Stimulated activated CD4-positive, alpha-beta T cell treated with anti-CD3 and anti-CD28 coated beads, TNF-alpha, amount 100 ng/mL, for 1 hour (primary cell): ENCODE data around the gene GALNT2.
A peak's percentile ranks its signal among the peaks of the same experiment; 100 is the strongest.

Source experiments
- DNase-seq, 3 donors: peaks; one replicate each; pipeline ENCODE4 v3.0.0-alpha.2; 2020; ENCODE audit warnings: low read depth in 3 of 3, low spot score in 1 of 3

The GALNT2 gene

DNA sequence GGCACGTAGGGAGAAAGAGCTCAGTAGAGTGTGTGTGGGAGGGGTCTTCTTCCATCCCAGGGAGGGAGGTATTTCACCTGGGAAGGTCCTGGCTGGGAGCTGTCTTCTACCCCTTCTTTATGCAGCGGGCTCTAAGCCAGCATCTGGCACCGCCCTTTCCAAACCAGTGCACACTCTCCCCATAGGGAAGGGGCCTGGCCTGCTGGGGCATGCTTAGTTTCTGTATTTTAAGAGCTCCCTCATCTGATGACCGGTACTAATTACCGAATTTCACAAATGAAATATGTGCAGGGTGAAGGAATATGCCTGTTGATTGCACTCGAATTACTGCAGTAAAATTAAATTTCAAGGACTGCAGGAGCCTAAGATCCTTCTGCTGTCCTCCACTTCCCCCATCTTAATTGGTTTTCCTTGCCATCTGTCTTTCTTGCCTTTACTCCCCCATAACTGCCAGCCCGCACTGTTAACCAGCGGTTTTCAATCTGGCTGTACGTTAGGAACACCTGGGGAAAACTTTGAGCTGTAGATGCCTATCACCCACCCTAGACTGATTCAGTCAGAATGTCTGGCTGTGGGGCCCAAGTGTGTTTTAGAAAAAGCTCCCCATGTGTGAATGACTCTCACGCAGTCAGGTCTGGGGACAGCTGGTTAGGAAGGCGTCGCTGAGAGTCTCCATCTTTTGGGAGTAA, 20.1 kb downstream of the GALNT2 start:
- DNase-seq = no peak

DNA sequence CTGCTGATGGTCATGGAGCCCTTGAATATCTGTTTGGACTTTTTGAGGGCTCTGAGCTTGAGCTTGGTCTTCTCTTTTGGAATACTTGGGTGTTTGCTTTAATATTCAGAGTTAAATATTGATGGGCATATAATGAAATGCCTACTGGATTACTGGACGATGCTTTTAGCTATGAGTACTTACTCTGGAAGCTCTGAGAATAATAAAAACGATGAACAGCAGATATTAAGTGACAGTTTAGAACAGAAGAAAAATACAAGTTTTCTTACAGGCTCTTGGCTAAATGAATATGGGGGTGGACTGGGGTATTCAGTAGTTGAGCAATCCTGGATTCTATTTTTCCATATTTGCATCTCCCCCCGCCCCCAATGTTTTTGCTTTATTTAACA, 20.7 kb downstream of the GALNT2 start:
- no peak for DNase-seq

DNA sequence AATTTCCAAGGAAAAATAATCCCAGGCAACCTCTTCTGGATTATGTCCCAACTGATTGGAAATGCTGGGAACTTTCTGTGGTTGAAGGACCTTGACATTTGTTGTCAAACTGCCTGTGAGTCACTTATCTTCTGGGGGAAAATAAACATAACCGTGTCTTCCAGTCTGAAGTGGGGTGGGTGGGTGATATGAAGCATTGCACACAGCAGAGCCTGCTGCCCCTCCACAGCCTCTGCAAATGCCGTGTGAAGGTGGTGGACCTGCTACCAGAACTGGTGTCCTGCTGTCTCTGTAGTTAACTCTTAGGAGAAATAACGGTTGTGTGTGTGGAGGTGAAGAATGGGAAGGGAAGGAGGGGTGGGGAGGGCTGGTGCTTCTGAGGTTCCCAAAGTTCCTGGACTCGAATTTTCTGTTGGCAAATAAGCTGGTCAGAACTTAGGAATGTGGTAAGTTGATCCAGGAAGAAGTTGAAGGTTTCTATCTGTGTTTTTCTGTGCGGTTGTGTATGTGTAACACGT, 23.2 kb downstream of the GALNT2 start:
- DNase-seq = no peak

DNA sequence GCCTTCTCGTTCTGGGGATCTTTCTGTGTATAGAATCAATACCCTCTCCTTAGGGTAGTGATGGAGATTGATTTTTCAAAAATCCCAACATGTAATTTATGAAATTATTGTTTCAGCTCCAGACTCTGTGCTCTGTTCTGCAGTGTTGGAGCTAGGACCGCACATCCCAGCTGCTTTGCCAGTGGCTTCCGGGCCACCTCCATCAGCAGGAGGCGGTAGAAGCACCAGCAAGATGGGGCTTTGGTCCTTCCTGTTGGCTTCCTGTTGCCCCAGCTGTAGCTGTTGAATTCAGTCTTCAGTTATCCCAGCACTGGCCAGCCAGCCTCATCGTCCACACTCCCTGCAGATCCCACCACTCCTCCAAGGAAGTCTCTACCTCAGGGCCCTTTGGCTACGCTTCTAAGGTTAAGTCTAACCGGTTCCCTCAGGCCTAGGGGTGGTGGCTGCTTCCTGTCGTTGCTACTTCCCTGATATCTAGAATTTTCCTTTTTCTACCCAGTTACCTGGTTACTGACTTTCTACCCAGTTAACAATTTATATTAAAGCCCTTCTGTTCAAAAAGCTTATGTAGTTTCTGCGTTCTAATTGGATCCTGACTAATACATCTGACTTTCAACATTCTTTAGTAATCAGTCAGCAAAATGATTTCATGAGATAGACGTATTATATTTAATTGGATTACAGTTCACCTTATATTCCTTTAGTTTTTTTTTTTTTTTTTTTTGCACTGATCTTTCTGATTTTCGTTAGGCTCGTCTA, 24.6 kb downstream of the GALNT2 start:
- no peak for DNase-seq

GRCh38 chr1:230094746-230095145, 27.7 kb downstream of the GALNT2 start:
- no peak for DNase-seq

- DNase-seq = no peak
Observed at GRCh38 chr1:230095938-230096337, 28.9 kb downstream of the GALNT2 start.

DNA sequence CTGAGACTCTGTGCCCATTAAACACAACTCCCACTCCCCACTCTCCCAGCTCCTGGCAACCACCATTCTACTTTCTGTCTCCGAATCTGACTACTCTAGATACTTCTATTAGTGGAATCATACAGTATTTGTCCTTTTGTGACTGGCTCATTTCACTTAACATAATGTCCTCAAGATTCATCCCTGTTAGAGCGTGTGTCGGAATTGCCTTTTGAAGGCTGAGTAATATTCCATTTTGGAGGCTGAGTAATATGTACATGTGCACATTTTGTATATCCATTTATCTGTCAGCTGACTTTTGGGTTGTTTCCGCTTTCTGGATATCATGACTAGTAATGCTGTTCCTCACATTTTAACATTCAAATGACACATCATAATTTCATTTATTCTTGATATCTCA, 30.3 kb downstream of the GALNT2 start:
- no peak for DNase-seq

DNA sequence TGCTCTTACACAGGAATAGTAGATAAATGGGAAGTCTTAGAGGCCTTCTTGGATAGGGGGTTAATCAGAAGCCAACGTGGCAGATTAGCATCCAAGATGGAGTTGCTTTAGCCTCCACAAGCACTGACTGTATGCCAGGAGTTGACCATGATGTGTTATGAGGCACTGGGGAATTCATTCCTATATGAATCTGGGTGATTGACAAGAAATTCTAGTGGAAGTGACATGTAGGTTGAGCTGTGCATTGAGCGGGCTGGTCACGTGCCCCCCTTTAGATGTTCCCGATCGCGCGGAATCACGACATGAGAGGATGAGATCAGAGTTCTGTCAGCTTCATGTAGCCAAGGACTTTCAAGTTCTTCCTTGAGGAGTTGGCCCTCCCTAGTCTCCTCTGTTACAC, 31.7 kb downstream of the GALNT2 start:
- DNase-seq = no peak

- no peak for DNase-seq
Observed at GRCh38 chr1:230099465-230099864, 32.4 kb downstream of the GALNT2 start.

DNA sequence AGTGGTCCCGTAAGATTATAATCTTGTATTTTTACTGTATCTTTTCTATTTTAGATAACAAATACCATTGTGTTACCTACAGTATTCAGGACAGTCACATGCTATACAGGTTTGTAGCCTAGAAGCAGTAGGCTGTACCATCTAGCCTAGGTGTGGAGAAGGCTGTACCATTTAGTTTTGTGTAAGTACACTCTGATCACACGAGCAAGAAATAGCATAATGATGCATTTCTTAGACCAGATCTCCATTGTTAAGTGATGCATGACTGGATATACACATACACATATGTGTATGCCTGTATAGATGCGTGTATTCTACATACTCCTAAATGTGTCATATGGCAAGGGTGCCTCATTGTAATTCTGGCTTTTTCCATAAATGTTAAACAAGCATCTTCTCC, 33.9 kb downstream of the GALNT2 start:
- no peak for DNase-seq

DNA sequence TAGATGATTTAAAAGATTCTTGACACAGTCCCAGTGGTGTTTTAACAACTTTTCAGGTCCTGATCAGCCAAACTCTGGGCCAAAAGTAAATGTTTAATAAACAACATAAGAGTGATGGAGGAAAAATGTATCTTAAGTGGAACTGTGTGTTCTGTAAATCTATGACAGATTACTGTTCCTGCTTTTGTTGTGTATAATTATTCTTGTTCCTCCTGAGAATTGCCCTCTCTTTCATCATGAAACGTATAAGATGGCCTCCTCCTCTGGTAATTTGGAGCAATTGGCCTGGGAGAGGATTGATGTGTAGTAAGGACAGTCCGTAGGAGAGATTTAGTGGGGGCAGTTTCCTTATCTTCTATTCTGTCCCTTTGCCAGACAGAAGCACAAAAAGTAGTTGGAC, 34.5 kb downstream of the GALNT2 start:
- DNase-seq = no peak

- no peak for DNase-seq
Observed at GRCh38 chr1:230102046-230102445, 35.0 kb downstream of the GALNT2 start.

DNA sequence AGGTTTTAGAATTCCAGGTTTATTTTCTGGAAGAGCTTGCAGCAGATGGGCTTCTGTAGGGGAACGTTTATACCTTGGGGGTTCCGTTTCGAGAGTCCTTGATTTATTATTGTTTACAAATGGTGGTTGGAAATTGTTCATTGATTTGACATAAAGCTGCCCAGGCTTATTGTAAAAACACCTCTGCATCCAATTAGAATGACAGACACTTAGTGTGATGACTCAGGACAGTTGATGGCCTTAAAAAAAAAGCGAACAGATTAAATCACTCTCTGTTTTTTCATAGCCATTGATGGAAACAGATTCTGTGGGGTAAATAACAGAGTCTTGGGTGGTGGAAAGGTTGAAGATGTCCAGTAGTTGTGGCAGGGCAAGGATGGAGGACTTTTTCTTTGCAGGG, 35.4 kb downstream of the GALNT2 start:
- no peak for DNase-seq

DNA sequence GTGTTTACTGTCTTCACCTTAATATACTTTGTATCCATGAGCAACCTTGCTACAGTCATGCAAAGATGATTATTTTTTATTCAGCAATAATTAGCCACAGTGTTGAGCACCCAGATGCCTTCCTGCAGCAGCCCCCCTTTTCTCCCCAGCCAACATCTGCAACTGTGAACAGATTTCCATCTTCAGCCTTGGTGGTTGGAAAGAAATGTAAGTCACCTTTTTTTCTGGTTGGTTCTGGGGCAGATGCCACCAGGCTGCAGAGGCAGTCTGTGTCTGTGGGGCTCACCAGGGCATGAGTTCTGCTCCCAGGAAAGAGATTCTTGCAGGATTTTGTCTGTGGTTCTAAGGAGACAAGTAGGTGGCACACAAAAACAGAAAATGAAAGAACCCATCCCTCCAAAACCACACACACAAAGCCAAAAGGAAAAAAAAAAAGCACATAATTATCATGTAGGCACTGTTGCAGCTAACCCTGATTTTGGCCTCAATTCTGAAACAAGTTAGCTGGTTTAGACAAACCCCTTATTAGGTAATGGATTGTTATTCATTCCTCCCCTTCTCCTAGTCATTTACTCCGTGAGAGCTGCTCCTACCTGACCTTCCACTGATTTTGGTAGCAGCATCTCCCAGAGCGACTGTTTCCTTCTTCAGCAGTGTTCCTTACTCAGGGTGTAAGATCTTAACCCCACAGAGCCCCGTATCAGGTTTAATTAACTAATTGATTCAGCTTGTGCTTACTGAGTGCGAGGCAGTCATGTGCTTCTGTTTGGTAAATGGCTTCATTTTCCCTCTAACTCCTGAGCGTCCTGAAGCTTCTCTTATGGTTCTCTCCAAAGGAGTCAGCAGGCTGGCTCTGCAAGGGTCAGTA, 36.5 kb downstream of the GALNT2 start:
- DNase-seq = no peak

DNA sequence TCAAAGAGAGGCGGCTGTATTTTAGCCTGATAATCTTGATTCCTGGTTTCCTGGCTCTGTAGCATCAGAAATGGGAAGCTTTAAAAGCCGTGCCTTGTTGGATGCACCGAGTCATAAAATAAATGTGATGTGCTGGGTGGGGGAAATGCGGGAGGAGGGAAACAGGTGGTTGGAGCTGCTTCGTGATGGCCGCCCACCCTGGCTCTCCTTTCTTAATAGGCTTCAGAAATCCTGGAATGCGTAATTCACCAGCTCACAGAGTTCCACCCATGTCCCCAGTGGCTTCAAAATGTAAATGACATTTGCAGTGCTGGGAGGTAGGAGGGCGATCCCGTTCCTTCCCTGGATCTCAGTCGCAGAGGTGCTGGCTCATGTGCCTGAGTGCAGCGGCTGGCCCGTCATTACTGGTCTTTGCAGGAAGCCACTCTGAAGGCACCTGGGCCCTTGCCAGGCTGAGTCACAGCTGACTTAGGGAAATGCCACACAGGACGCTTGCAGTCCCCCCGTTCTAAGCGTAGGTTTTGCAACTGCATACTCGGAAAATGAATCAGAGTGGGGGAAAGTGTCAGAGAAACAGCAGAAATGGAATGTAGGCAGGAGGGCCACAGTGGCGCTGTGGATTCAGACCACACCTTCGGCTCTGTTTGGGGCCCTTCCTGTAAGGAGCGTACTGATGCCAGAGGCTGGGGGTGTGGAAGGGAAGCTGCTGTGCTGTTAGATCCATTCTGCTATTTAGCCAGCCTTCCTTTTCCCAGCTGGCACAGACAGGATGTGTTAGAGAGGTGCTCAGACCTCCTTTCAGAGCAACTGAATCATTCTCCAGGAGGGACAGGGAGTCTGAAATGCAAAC, 37.6 kb downstream of the GALNT2 start:
- DNase-seq = peak in 2 of 3 donors; percentile 29 to 65

GRCh38 chr1:230105245-230105753, 38.3 kb downstream of the GALNT2 start:
- no peak for DNase-seq

GRCh38 chr1:230105754-230106625, 39.0 kb downstream of the GALNT2 start:
- no peak for DNase-seq

GRCh38 chr1:230107941-230108340, 40.9 kb downstream of the GALNT2 start:
- DNase-seq = no peak

GRCh38 chr1:230108580-230108979, 41.5 kb downstream of the GALNT2 start:
- DNase-seq = no peak

DNA sequence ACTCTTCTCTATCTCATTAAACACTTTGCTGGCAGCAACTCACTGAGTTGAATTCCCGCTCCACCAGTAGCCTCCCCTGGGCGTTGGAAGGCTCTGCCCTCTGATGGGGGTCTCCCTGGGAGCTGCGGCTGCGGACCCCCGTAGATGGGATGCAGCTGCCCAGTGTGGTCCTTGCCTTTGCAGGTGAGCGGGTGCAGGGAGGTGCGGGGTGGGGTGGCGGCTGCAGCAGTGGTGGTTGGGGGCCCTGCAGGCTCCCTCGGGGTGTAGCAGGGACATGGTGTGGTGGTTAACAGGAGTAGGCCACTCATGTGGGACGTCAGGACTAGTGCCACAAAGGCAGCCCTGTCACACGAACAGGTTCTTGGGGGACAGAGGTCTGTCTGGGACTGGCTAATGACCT, 42.0 kb downstream of the GALNT2 start:
- DNase-seq = no peak
